H1 (cell line): Measurements from ENCODE around the gene GDAP2. TPM values are rescaled to one million over a fixed set of nuclear protein-coding genes. Genes with fewer than 3 reads are reported as not detected.

Experiments
- CTBP2 ChIP-seq: IDR thresholded peaks from 2 replicates; pipeline ENCODE4 v1.7.0; 2011; ENCODE audit warnings: borderline replicate concordance, mild to moderate bottlenecking, moderate library complexity, mixed read lengths, low read length; ENCODE audit not compliant: insufficient read depth, insufficient read length
- FOSL1 ChIP-seq: IDR thresholded peaks from 2 replicates; pipeline ENCODE4 v1.6.1; 2011; ENCODE audit warnings: mild to moderate bottlenecking, low read depth, low read length, moderate library complexity; ENCODE audit not compliant: insufficient read depth
- KDM4A ChIP-seq: IDR thresholded peaks from one replicate; pipeline ENCODE4 v1.7.1; 2012; ENCODE audit warnings: low read depth, mild to moderate bottlenecking, moderate library complexity, low read length, inconsistent platforms; ENCODE audit not compliant: severe bottlenecking
- POLR2AphosphoS5 ChIP-seq: IDR thresholded peaks from 2 replicates; pipeline ENCODE4 v1.6.1; 2011; ENCODE audit warnings: low read depth, low read length
- TBP ChIP-seq: IDR thresholded peaks from 2 replicates; pipeline ENCODE4 v1.6.1; 2011; ENCODE audit warnings: low read depth, low read length, improper control_type of control experiment
- polyA plus RNA-seq, 7 experiments: library from polyadenylated mRNA; depleted of rRNA in 3 of 7; stranded (reverse) in 5 of 7; unstranded in 2 of 7; fragments of >200 nt in 5 of 7; fragments of 200-250 nt in 2 of 7; gene quantifications; 1 replicate in 5 of 7; 2 replicates in 1 of 7; 4 replicates in 1 of 7; pipeline versions ENCODE4 v1.2.1 to v1.2.3, GENCODE V29; 2011 to 2013; ENCODE audit warnings: missing spikeins in 2 of 7, mixed read lengths in 2 of 7
- total RNA-seq: library from RNA; stranded (reverse); fragmentation: NEBNext Ultra II Directional; extraction: Animal tissue kit (Norgen Biotek cat#: 25700); gene quantifications from 2 replicates; pipeline ENCODE4 v1.2.1, GENCODE V29; 2021
- TF ChIP-seq, protein P1 (sequence below): fragments of 300-600 bp; sonication (generic); IDR thresholded peaks from 2 replicates; pipeline ENCODE4 v1.7.1; 2012; ENCODE audit warnings: low read length, moderate library complexity, mild to moderate bottlenecking, inconsistent platforms; ENCODE audit not compliant: insufficient replicate concordance

Gene GDAP2
- total and polyA plus RNA-seq, 2 of the 8 experiments (the other 6 are each of a cell fraction or from before 2014, with no cell fraction given) = 8.6 to 27.8 TPM

DNA sequence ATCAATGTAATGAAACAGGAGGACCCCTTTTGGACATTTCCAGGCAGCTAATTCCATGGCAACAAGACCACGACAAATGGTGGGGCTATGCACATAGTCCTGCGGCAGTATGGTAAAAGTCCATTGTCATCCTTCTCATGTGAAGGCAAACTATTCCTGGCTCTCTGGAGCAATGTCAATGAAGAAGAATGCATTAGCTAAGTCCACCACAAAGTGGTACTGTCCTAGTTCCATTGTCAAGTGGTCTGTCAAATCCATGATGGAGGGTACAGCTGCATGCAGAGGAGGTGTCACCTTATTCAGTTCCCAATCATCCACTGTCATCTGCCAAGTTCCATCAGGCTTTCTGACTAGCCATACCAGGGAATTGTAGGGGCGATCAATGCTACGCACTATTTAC, 110.1 kb downstream of the GDAP2 start (continued):
- TF ChIP-seq, protein P1, sequence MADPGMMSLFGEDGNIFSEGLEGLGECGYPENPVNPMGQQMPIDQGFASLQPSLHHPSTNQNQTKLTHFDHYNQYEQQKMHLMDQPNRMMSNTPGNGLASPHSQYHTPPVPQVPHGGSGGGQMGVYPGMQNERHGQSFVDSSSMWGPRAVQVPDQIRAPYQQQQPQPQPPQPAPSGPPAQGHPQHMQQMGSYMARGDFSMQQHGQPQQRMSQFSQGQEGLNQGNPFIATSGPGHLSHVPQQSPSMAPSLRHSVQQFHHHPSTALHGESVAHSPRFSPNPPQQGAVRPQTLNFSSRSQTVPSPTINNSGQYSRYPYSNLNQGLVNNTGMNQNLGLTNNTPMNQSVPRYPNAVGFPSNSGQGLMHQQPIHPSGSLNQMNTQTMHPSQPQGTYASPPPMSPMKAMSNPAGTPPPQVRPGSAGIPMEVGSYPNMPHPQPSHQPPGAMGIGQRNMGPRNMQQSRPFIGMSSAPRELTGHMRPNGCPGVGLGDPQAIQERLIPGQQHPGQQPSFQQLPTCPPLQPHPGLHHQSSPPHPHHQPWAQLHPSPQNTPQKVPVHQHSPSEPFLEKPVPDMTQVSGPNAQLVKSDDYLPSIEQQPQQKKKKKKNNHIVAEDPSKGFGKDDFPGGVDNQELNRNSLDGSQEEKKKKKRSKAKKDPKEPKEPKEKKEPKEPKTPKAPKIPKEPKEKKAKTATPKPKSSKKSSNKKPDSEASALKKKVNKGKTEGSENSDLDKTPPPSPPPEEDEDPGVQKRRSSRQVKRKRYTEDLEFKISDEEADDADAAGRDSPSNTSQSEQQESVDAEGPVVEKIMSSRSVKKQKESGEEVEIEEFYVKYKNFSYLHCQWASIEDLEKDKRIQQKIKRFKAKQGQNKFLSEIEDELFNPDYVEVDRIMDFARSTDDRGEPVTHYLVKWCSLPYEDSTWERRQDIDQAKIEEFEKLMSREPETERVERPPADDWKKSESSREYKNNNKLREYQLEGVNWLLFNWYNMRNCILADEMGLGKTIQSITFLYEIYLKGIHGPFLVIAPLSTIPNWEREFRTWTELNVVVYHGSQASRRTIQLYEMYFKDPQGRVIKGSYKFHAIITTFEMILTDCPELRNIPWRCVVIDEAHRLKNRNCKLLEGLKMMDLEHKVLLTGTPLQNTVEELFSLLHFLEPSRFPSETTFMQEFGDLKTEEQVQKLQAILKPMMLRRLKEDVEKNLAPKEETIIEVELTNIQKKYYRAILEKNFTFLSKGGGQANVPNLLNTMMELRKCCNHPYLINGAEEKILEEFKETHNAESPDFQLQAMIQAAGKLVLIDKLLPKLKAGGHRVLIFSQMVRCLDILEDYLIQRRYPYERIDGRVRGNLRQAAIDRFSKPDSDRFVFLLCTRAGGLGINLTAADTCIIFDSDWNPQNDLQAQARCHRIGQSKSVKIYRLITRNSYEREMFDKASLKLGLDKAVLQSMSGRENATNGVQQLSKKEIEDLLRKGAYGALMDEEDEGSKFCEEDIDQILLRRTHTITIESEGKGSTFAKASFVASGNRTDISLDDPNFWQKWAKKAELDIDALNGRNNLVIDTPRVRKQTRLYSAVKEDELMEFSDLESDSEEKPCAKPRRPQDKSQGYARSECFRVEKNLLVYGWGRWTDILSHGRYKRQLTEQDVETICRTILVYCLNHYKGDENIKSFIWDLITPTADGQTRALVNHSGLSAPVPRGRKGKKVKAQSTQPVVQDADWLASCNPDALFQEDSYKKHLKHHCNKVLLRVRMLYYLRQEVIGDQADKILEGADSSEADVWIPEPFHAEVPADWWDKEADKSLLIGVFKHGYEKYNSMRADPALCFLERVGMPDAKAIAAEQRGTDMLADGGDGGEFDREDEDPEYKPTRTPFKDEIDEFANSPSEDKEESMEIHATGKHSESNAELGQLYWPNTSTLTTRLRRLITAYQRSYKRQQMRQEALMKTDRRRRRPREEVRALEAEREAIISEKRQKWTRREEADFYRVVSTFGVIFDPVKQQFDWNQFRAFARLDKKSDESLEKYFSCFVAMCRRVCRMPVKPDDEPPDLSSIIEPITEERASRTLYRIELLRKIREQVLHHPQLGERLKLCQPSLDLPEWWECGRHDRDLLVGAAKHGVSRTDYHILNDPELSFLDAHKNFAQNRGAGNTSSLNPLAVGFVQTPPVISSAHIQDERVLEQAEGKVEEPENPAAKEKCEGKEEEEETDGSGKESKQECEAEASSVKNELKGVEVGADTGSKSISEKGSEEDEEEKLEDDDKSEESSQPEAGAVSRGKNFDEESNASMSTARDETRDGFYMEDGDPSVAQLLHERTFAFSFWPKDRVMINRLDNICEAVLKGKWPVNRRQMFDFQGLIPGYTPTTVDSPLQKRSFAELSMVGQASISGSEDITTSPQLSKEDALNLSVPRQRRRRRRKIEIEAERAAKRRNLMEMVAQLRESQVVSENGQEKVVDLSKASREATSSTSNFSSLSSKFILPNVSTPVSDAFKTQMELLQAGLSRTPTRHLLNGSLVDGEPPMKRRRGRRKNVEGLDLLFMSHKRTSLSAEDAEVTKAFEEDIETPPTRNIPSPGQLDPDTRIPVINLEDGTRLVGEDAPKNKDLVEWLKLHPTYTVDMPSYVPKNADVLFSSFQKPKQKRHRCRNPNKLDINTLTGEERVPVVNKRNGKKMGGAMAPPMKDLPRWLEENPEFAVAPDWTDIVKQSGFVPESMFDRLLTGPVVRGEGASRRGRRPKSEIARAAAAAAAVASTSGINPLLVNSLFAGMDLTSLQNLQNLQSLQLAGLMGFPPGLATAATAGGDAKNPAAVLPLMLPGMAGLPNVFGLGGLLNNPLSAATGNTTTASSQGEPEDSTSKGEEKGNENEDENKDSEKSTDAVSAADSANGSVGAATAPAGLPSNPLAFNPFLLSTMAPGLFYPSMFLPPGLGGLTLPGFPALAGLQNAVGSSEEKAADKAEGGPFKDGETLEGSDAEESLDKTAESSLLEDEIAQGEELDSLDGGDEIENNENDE = no peak
- no peak for TF ChIP-seq CTBP2
- TF ChIP-seq FOSL1 = no peak
- TF ChIP-seq TBP = no peak
- TF ChIP-seq KDM4A = no peak
- TF ChIP-seq POLR2AphosphoS5 = no peak
